GM12874 (cell line): ENCODE data around the gene PAPOLB.

Experiments
- TF ChIP-seq, protein P1 (sequence below): IDR thresholded peaks from 2 replicates; pipeline ENCODE4 v1.5.1; 2011; ENCODE audit warnings: low read depth, mild to moderate bottlenecking, control low read depth, low read length, moderate library complexity; ENCODE audit not compliant: insufficient read depth

PAPOLB gene

DNA sequence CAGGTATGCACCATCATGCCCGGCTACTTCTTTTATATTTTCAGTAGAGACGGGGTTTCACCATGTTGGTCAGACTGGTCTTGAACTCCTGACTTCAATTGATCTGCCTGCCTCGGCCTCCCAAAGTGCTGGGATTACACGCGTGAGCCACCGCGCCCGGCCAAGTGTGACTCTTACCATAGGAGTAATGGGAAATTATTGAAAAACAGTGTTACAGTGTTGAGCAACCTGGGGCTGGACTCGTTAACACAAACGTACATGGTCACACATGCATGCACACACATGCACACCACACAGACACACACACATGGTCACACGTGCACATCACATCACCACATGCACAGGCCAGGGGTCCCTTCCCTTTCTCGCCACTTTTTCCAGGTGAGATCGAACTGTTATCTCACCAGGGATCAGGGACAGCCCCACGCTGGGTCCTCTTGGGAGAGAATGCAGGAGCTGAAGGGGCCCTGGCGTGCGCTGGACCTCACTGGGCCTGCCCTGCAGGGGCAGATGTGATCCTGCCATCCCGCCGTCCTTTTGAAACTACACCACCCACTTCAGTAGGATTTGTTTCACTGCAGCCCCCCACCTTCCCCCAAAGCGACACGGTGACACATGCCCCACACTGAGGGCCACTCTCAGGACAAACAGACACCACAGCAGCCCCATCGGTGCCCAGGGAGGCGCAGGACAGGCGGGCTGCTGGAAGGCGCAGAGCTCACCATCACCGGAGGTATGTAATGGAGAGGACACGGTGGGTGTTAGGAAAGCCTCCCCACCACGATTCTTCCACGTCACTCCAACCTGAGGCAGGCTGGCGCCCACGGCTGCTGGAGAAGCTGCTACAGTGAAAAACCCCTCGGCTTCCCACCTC is 11.5 kb upstream of the PAPOLB start:
- TF ChIP-seq, protein P1, sequence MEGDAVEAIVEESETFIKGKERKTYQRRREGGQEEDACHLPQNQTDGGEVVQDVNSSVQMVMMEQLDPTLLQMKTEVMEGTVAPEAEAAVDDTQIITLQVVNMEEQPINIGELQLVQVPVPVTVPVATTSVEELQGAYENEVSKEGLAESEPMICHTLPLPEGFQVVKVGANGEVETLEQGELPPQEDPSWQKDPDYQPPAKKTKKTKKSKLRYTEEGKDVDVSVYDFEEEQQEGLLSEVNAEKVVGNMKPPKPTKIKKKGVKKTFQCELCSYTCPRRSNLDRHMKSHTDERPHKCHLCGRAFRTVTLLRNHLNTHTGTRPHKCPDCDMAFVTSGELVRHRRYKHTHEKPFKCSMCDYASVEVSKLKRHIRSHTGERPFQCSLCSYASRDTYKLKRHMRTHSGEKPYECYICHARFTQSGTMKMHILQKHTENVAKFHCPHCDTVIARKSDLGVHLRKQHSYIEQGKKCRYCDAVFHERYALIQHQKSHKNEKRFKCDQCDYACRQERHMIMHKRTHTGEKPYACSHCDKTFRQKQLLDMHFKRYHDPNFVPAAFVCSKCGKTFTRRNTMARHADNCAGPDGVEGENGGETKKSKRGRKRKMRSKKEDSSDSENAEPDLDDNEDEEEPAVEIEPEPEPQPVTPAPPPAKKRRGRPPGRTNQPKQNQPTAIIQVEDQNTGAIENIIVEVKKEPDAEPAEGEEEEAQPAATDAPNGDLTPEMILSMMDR, result no peak

DNA sequence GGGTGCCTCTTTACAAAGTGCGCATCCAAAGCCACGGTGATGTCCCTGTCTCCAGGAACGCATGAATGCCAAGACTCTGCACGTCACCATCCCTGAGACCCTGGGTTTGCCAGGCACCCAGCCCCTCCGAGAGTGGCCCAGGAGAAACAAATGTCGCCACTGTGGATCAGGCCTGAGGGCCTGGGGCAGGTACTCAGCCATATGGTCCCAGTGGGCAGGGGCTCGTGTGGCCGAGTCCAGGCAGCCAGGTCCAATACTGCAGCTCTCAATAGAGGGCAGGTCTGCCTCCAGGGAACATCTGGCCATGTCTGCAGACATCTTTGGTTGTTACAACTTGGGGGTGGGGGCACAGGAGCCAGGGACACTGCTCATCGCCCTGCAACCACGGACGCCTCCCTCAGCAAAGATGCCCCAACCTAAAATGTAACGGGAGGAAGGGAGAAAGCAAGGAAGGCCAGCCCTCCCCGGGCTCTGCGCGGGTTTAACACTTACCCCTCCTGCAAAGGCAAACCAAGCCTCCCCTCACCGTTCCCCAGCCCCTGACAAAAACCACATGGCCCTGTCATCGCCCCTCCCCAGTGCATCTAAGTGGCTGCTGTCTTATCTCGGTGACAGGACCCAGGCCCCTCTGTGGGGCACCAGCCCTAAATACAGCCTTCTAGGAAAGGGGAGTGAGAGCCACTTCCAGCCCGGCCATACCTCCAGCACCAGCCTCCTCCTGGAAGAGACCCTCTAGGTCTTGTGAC is 10.3 kb upstream of the PAPOLB start:
- TF ChIP-seq, protein P1, result no peak

DNA sequence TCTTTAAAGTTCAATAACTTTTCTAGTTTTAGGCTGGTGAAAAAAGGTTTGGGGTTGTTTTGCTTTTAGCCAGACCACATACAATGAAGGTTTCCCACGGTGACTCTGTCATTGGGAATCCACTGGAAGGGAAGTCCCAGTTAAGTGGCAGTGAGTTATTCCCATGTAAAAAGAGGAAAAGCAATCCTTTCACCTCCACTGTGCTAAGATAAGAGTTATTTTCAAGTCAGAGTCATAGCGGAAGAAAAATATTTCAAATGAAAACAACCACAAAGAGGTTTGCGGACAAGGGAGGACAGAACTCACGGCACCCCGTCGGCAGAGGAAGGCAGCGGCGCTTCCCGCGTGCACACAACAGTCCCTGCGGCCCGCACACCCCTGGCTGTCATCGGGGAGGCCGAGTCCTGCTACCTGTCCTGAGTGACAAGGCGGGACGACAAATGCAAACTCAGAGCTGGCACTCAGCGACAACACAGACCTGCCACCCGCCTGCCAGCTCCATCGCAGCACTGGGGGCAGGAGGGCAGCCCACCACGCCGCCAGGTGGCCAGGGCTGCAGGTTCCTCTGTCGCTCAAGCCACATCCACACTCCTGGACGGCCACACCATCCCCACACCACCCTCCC is 9.3 kb upstream of the PAPOLB start:
- TF ChIP-seq, protein P1, result no peak

DNA sequence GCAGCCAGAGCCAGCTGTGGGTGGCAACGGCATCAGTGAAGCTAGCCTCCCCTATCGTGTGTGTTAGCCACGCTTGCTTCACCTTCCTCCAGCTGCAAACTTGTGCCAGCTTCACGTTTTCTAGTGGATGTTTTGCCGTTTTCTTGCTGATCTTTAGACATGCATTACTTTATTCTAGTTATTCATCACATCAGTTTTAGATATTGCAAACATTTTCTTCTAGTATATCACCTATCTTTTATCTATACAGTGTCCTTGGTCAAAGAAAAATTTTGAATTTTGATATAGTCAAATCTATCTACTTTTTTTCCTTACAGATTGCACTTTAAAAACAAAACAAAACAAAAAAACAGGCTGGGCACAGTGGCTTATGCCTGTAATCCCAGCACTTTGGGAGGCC is 6.7 kb upstream of the PAPOLB start:
- TF ChIP-seq, protein P1, result no peak

DNA sequence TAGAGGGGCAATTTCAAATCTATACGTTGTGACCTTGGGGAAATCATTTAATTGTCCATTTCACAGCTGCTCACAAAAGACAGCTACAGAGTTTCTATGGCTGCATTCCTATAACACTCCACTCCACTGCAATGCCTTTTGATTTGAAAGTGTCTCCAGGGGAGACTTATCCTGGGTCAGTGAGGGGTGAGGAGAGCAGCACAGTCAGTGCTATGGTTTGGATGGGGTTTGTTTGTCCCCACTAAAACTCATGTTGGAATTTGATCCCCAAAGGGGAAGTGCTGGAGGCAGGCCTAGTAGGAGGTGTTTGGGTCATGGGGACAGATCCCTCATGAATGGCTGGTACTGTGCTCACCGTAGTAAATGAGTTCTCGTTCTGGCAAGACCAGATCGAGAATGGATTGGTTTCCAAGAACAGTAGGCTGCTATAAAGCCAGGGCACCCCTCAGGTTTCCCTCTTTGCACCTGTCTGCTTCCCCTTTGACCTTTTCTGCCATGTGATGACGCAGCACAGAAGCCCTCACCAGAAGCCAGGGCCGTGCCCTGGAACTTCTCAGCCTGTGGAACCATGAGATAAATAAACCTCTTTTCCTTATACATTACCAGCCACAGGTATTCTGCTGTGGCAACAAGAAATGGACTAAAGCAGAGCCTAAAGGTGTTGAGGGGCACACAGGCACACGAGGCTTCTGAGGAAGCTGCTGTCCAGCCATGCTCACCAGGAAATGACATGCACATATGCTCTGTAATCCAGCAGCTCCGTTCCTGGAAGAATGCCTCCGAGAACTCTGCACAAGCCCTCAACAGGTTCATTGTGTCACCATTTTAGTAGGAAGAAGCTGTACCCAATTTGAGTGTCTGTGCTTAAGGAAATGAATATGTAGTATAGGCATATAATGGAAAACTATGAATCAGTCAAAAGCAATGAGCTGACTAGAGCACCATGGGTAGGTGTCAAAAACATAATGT is 5.0 kb upstream of the PAPOLB start:
- TF ChIP-seq, protein P1, result no peak

DNA sequence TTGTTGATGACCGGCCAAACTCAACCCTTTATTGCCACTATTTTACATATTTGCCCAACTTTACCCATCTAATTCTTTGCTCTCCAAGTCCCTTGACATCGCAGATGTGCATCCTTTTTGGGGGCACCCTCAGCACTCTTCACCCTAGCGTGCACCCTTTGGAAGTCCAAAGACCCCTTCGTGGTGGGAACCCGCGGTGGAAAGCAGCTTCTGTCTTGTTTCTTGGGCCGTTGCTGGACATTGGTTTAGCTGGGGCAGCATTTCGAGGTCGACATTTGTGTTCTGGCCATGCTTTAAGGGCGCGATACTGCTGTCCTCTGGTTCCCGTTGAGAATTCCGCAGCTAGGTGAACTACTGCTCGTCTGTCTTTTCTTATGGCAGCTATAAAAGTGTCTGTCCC is 326 bp upstream of the PAPOLB start:
- TF ChIP-seq, protein P1, result no peak
